HG03342 (cell line): ENCODE results near the gene MSL3B.

Experiments
- ATAC-seq: cut with Tn5 transposase; IDR thresholded peaks from one replicate; pipeline ENCODE4 v1.9.1; 2021; ENCODE audit warnings: mild to moderate bottlenecking, moderate library complexity; ENCODE audit not compliant: unreplicated experiment

The MSL3B gene

GRCh38 chr2:233835230-233836186 is 32.7 kb downstream of the MSL3B start:
- ATAC-seq: no peak

- no peak for ATAC-seq
Measured at GRCh38 chr2:233833345-233833744, 34.8 kb downstream of the MSL3B start.

- ATAC-seq: no peak
Measured at GRCh38 chr2:233832869-233833311, 35.3 kb downstream of the MSL3B start.

- ATAC-seq: no peak
Measured at GRCh38 chr2:233832414-233832813, 35.8 kb downstream of the MSL3B start.

- ATAC-seq: no peak
Measured at GRCh38 chr2:233831861-233832260, 36.3 kb downstream of the MSL3B start.

GRCh38 chr2:233831011-233831721 is 37.0 kb downstream of the MSL3B start:
- no peak for ATAC-seq

GRCh38 chr2:233830111-233830802 is 37.9 kb downstream of the MSL3B start:
- ATAC-seq: no peak

- ATAC-seq: no peak
Measured at GRCh38 chr2:233829193-233830110, 38.7 kb downstream of the MSL3B start.

GRCh38 chr2:233828546-233829192 is 39.5 kb downstream of the MSL3B start:
- no peak for ATAC-seq

GRCh38 chr2:233824373-233824772 is 43.8 kb downstream of the MSL3B start:
- no peak for ATAC-seq

GRCh38 chr2:233823731-233824121 is 44.5 kb downstream of the MSL3B start:
- ATAC-seq: no peak

GRCh38 chr2:233822781-233823730 is 45.1 kb downstream of the MSL3B start:
- no peak for ATAC-seq

GRCh38 chr2:233822101-233822771 is 46.0 kb downstream of the MSL3B start:
- ATAC-seq: no peak

GRCh38 chr2:233821709-233822100 is 46.5 kb downstream of the MSL3B start:
- ATAC-seq: no peak

GRCh38 chr2:233821196-233821595 is 47.0 kb downstream of the MSL3B start:
- ATAC-seq: no peak

- no peak for ATAC-seq
Measured at GRCh38 chr2:233820774-233821105, 47.4 kb downstream of the MSL3B start.

- ATAC-seq: no peak
Measured at GRCh38 chr2:233819884-233820773, 48.1 kb downstream of the MSL3B start.
